NT2/D1 (cell line): ENCODE results near the gene FNTB.
A peak's percentile ranks its signal among the peaks of the same experiment; 100 is the strongest.

ENCODE experiments used
- DNase-seq: peaks from one replicate; pipeline ENCODE4 v3.0.0-alpha.2; 2011; ENCODE audit warnings: low read depth, low spot score
- H3K27me3 ChIP-seq: 2 replicates; pipeline ENCODE4 v1.6.0; 2011; ENCODE audit warnings: mild to moderate bottlenecking; ENCODE audit not compliant: insufficient read length, insufficient read depth
- H3K36me3 ChIP-seq: 2 replicates; pipeline ENCODE4 v1.6.1; 2011; ENCODE audit warnings: mild to moderate bottlenecking, low read length, mixed read lengths; ENCODE audit not compliant: insufficient read depth, insufficient read length
- H3K4me1 ChIP-seq: 2 replicates; pipeline ENCODE4 v1.5.1; 2011; ENCODE audit not compliant: insufficient read depth, insufficient read length
- H3K4me3 ChIP-seq: 2 replicates; pipeline ENCODE4 v1.5.1; 2011; ENCODE audit warnings: low read depth; ENCODE audit not compliant: insufficient read length
- H3K9ac ChIP-seq: 2 replicates; pipeline ENCODE4 v1.6.0; 2011; ENCODE audit warnings: low read depth; ENCODE audit not compliant: insufficient read length
- H3K9me3 ChIP-seq: 2 replicates; pipeline ENCODE4 v1.5.1; 2011; ENCODE audit warnings: mild to moderate bottlenecking, low read length; ENCODE audit not compliant: insufficient read depth
- SUZ12 ChIP-seq: IDR thresholded peaks from 2 replicates; pipeline ENCODE4 v1.6.1; 2011; ENCODE audit not compliant: insufficient read length, insufficient read depth; ENCODE audit errors: extremely low read depth
- YY1 ChIP-seq: IDR thresholded peaks from 2 replicates; pipeline ENCODE4 v1.6.1; 2011; ENCODE audit not compliant: insufficient read length, insufficient read depth
- ZNF274 ChIP-seq: IDR thresholded peaks from 2 replicates; pipeline ENCODE4 v1.6.1; 2011; ENCODE audit warnings: mild to moderate bottlenecking, low read depth, low read length

The FNTB gene

DNA sequence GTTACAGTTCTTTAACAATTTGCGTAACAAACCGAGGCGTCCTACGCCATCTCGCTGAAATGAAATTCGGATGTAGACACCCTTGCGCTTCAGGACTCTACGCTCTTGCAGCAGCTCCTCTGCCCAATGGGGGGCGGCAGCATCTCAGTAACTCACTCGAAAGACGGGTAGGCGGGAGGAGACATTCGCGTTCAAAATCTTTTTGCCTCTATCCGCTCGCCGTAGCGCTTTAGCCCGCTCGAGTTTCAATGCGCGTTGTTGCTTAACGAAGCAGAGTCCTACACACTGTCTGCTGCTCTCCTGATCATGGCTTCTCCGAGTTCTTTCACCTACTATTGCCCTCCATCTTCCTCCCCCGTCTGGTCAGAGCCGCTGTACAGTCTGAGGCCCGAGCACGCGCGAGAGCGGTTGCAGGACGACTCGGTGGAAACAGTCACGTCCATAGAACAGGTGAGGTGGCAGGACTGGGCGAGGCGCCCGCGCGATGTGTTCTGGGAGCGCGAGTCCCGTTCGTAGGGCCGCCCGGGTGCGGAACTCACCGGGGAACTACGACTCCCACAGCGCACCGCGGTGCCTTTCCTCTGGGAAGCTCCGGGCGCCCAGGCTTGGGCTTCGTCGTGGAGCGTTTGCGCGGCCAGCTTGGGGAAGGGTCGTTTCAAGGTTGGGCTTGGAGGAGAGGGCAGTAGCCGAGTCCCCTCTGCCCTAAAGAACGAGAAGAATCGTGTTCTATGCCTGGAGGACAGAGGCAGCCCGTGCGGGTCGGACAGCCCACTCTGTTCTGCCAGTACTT is at the start of gene FNTB:
FNTB (plus strand) TSS at position 248 of the 790 bp plus-strand sequence; CDS start at position 307, 59 bp downstream.
- peak; percentile 87 for DNase-seq
- H3K9me3 ChIP-seq = no peaks in the 10 kb centered on the region
- TF ChIP-seq ZNF274 = no peak
- peaks cover 5% of the 10 kb centered on the region for H3K36me3 ChIP-seq
- H3K4me1 ChIP-seq = no peaks in the 10 kb centered on the region
- H3K27me3 ChIP-seq = no peaks in the 10 kb centered on the region
- peak within 1 kb of the TSS; percentile 95 for H3K9ac ChIP-seq
- H3K4me3 ChIP-seq = peak within 1 kb of the TSS; percentile 91

- no peak for DNase-seq
- H3K36me3 ChIP-seq = peaks cover 41% of the 10 kb centered on the region
- no peaks in the 10 kb centered on the region for H3K9me3 ChIP-seq
- peaks cover under 1% of the 10 kb centered on the region for H3K4me1 ChIP-seq
- H3K27me3 ChIP-seq = no peaks in the 10 kb centered on the region
- TF ChIP-seq YY1 (no peak), ZNF274 (no peak), SUZ12 (no peak)
- no peak overlapping the region for H3K4me3 ChIP-seq
- H3K9ac ChIP-seq = no peak overlapping the region
These were observed 49.4 kb upstream of the FNTB start for GRCh38 chr14:64937171-64937820.

GRCh38 chr14:64937821-64938193 is 48.9 kb upstream of the FNTB start:
- no peak for TF ChIP-seq YY1
- no peak for TF ChIP-seq SUZ12
- no peak for TF ChIP-seq ZNF274

GRCh38 chr14:64938972-64939816 is 47.5 kb upstream of the FNTB start:
- no peaks in the 10 kb centered on the region for H3K27me3 ChIP-seq
- H3K36me3 ChIP-seq = peaks cover 25% of the 10 kb centered on the region
- H3K9ac ChIP-seq = no peak overlapping the region
- no peak for DNase-seq
- peaks cover 6% of the 10 kb centered on the region for H3K4me1 ChIP-seq
- TF ChIP-seq ZNF274 (no peak), SUZ12 (no peak), YY1 (no peak)
- no peaks in the 10 kb centered on the region for H3K9me3 ChIP-seq
- H3K4me3 ChIP-seq = no peak overlapping the region

More at GRCh38 chr14:64937821-64938193, 48.9 kb upstream of the FNTB start:
- Histone ChIP-seq H3K9me3 (no peaks in the 10 kb centered on the region), H3K36me3 (peaks cover 36% of the 10 kb centered on the region), H3K4me3 (no peak overlapping the region), H3K9ac (no peak overlapping the region), H3K4me1 (peaks cover 5% of the 10 kb centered on the region), H3K27me3 (no peaks in the 10 kb centered on the region)
- no peak for DNase-seq

DNA sequence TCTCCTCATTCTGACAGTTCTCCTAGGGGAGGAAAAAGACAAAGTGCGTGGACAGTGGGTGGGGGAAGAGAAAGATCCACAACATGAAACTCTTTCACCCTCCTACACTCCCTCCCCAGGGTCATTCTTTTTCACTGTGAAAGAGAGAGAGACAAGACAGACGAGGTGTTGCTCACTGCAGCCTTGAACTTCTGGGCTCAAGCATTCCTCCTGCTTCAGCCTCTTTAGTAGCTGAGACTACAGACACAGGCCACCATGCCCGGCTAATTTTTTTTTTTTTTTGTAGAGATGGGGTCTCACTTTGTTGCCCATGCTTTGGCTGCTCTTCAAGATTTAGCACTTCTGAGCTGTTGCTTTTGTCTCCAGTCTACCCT is 46.9 kb upstream of the FNTB start:
- no peak overlapping the region for H3K4me3 ChIP-seq
- H3K36me3 ChIP-seq = peaks cover 22% of the 10 kb centered on the region
- no peaks in the 10 kb centered on the region for H3K9me3 ChIP-seq
- no peak overlapping the region for H3K9ac ChIP-seq
- no peak for TF ChIP-seq ZNF274
- no peaks in the 10 kb centered on the region for H3K27me3 ChIP-seq
- DNase-seq = no peak
- peaks cover 8% of the 10 kb centered on the region for H3K4me1 ChIP-seq

DNA sequence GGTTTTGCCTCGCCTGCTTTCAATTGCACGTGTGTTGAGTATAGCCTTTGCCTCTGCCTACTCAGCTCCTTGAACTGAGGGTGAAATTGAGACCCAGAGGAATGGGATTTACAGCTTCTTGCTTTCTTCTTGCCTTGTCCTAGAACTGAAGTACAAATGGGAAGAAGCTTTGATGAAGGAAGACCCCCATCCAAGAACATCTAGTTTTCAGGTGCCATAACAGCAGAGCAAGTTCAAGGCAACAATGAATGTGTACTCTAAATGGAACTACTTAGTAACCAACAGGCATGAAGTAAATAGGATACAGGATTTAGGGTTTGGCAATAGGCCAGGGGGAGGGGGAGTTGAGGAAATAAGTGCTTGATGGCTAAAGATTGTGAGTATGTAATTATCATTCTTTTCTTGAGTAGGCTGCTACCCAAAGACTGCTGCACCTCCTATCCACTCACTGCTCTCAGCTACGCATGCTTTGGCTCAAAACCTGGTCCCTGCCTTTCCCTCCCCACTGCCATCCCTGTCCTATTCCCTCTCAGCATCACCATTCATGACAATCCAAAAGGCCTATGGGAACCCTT is 46.3 kb upstream of the FNTB start:
- Histone ChIP-seq H3K9ac (no peak overlapping the region), H3K27me3 (no peaks in the 10 kb centered on the region), H3K4me3 (no peak overlapping the region), H3K4me1 (peaks cover 8% of the 10 kb centered on the region), H3K36me3 (peaks cover 27% of the 10 kb centered on the region), H3K9me3 (no peaks in the 10 kb centered on the region)
- DNase-seq = no peak
- no peak for TF ChIP-seq SUZ12
- no peak for TF ChIP-seq YY1
- no peak for TF ChIP-seq ZNF274

DNA sequence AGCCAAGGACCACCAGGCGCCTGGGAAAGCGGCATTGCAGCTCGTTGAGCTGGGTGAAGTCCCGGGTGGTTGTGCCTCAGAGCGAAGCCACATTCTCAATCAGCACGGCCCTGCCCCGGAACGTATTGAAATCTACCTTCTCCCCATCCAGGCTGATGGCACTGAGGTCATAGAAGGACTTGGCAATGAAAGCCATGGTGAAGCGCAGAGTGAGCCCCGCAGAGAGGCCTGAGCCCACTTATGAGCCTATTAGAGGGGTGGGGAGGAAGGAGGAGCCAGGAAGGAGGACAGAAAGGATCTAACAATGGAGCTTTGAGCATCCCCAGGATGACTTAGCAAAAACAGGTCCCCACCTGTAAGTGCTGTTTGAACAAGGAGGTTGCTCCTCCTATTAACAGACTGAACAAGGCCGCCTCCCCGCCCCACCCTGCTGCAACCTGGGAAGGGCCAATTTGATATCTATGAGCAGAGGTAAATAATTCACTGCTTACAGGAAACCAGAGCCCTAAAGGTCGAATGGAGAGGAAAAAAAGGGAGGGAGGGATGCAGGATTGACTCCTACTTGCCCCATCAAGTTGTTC is 44.1 kb upstream of the FNTB start, which contains the start of gene GPX2:
GPX2 (minus strand) TSS at position 215 of the 581 bp plus-strand sequence; CDS start at position 196, 19 bp downstream.
- H3K9me3 ChIP-seq = no peaks in the 10 kb centered on the region
- H3K36me3 ChIP-seq = peaks cover 42% of the 10 kb centered on the region
- peaks cover 8% of the 10 kb centered on the region for H3K4me1 ChIP-seq
- DNase-seq = no peak
- no peak for TF ChIP-seq ZNF274
- TF ChIP-seq SUZ12 = no peak
- no peak for TF ChIP-seq YY1
- no peak within 1 kb of the TSS for H3K9ac ChIP-seq
- no peaks in the 10 kb centered on the region for H3K27me3 ChIP-seq
- H3K4me3 ChIP-seq = no peak within 1 kb of the TSS
